NK-92 (cell line): ENCODE data around the gene CBY3.
A peak's percentile ranks its signal among the peaks of the same experiment; 100 is the strongest.
"Not testable (repeated sequence)": the region's sequence is repeated elsewhere in the genome, so short reads cannot be mapped to it uniquely, and the experiment has no call there.

Source experiments
- DNase-seq: peaks from one replicate; lab custom pipeline; 2025; ENCODE audit not compliant: unreplicated experiment; lab: John Stamatoyannopoulos, UW

Gene CBY3

GRCh38 chr5:179680780-179681401, at the start of gene CBY3:
Gene CBY3, minus strand, starts transcription at chr5:179681034. Its CDS starts 116 bp downstream, at chr5:179680918.
- no peak for DNase-seq

- no peak for DNase-seq
Observed at GRCh38 chr5:179730356-179730755, 49.5 kb upstream of the CBY3 start.

- DNase-seq, result no peak
Observed at GRCh38 chr5:179729727-179730126, 48.9 kb upstream of the CBY3 start.

- DNase-seq, result no peak
Observed at GRCh38 chr5:179729303-179729702, 48.5 kb upstream of the CBY3 start.

GRCh38 chr5:179727106-179727505, 46.3 kb upstream of the CBY3 start:
- DNase-seq, result no peak

- DNase-seq, result no peak
Observed at GRCh38 chr5:179724163-179724562, 43.3 kb upstream of the CBY3 start.

- no peak for DNase-seq
Observed at GRCh38 chr5:179720222-179720621, 39.4 kb upstream of the CBY3 start.

- no peak for DNase-seq
Observed at GRCh38 chr5:179716286-179716685, 35.5 kb upstream of the CBY3 start.

- DNase-seq, result no peak
Observed at GRCh38 chr5:179700401-179700918, 19.6 kb upstream of the CBY3 start.

- no peak for DNase-seq
Observed at GRCh38 chr5:179699616-179700237, 18.9 kb upstream of the CBY3 start.

- DNase-seq, result no peak
Observed at GRCh38 chr5:179698935-179699615, 18.2 kb upstream of the CBY3 start, which contains the start of gene CANX. Gene CANX, plus strand, starts transcription at chr5:179698967. Its CDS starts 6,715 bp downstream, at chr5:179705682.

GRCh38 chr5:179697993-179698934, 17.4 kb upstream of the CBY3 start:
- DNase-seq, result peak; percentile 90

- not testable (repeated sequence) for DNase-seq
Observed at GRCh38 chr5:179697543-179697942, 16.7 kb upstream of the CBY3 start.

- DNase-seq, result no peak
Observed at GRCh38 chr5:179697108-179697507, 16.3 kb upstream of the CBY3 start.

GRCh38 chr5:179696603-179697002, 15.8 kb upstream of the CBY3 start:
- DNase-seq, result no peak

- DNase-seq, result no peak
Observed at GRCh38 chr5:179694561-179694960, 13.7 kb upstream of the CBY3 start.

- DNase-seq, result not testable (repeated sequence)
Observed at GRCh38 chr5:179689212-179689611, 8.4 kb upstream of the CBY3 start.

GRCh38 chr5:179680014-179680779, 637 bp downstream of the CBY3 start:
- DNase-seq, result no peak

GRCh38 chr5:179679014-179679674, 1.7 kb downstream of the CBY3 start:
- DNase-seq, result no peak
